GM19452 (cell line): ENCODE data around the gene GRID2.

Experiments
- ATAC-seq: cut with Tn5 transposase; IDR thresholded peaks from one replicate; pipeline ENCODE4 v1.9.1; 2021; ENCODE audit not compliant: unreplicated experiment

GRID2 gene

GRCh38 chr4:92521941-92522340, 218.2 kb downstream of the GRID2 start:
- ATAC-seq, result no peak

- no peak for ATAC-seq
Measured at GRCh38 chr4:92522356-92522755, 218.6 kb downstream of the GRID2 start.

GRCh38 chr4:92524131-92524530, 220.4 kb downstream of the GRID2 start:
- no peak for ATAC-seq

- ATAC-seq, result no peak
Measured at GRCh38 chr4:92528541-92528940, 224.8 kb downstream of the GRID2 start.

- no peak for ATAC-seq
Measured at GRCh38 chr4:92529510-92529909, 225.7 kb downstream of the GRID2 start.

GRCh38 chr4:92535599-92535998, 231.8 kb downstream of the GRID2 start:
- ATAC-seq, result no peak

GRCh38 chr4:92551616-92552015, 247.8 kb downstream of the GRID2 start:
- ATAC-seq, result no peak

- no peak for ATAC-seq
Measured at GRCh38 chr4:92566269-92566668, 262.5 kb downstream of the GRID2 start.

- ATAC-seq, result no peak
Measured at GRCh38 chr4:92580816-92581215, 277.1 kb downstream of the GRID2 start.

DNA sequence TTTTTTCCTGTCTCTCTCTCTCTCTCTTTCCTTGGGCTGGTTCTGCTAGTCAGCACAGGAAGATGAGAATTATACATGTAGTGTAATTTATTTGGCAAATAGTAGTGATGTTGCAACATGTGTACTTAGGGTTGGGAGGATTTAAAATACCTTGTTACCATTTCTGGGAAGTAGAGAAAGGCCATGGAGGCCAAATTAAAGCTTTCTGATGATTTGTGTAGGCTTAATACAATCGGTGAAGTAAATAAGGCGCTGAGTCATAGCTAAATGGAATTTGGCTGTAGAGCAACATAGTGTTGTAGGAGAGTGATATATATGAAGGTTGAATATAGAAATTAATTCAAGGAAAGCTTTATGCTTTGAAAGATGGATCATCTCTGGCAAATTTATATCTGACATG, 295.3 kb downstream of the GRID2 start:
- ATAC-seq, result no peak

- ATAC-seq, result no peak
Measured at GRCh38 chr4:92600638-92601037, 296.9 kb downstream of the GRID2 start.

- no peak for ATAC-seq
Measured at GRCh38 chr4:92606227-92606626, 302.5 kb downstream of the GRID2 start.

DNA sequence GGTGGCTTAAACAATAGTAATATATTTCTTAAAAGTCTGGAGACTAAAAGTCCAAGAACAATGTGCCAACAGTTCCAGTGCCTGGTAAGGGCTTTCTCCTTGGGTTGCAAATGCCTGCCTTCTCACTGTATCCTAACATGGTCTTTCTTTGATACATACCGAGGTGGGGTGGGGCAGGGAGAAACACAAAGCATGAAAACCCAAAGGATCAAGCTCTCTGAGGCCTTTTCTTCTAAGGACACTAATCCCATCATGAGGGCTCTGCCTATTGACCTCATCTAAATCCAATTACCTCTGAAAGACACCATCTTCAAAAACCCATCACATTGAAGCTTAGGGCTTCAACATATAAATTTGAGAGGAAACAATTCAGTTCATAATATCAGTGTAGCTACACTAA, 311.3 kb downstream of the GRID2 start:
- no peak for ATAC-seq

DNA sequence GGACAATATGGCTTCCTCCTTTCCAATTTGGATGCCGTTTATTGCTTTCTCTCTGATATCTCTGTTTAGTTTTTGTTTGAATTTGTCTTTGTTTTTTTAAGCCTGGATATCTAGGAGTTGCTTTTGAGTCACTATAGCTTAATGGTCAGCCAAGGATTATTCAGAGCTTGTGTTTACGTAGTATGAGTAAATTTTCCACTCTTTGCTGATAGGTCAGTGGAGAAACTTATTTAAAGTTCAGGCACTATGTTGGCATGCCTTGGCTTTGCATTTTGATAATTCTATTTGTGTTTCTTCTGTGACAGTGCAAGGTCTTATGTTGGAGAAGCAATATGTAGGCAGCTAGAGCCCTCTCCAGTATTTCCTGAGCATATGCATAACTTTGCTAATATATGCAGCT, 315.2 kb downstream of the GRID2 start:
- ATAC-seq, result no peak

DNA sequence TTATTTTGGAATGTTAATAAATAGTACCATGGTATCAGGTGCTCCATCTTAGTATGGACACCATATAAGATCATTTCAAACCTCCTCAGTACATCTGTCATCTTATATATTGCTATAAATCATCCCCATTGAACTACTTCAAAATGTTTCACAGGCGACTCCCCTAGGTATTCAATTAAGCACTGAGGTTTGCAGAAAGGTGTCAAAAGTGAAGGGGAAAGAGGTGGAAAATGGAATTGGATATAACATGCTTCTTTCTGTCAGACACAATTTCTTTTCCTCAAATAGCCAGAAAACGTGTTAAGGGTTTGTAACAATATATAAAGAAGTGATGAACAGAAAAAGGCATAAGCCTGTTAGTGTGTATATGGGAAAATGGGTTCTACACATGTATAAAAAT, 325.5 kb downstream of the GRID2 start:
- ATAC-seq, result no peak

DNA sequence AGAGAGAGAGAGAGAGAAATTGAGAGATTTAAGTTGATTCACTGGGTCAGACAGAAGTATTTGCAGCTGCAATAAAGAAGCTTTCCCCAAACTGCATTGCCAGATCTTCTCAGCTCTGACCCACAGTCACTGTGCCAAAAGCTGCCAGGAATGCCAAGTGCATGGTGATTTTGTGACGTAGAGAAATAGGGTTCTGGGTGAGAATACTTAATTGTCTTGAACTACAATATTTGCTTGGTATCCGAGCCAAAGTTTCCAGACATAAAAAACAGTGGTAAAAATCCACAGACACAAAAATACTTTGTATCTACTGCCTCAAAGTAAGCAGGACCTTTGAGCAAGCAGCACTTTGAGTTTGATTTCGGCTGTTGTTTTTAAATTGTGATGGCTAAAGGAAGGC, 331.1 kb downstream of the GRID2 start:
- ATAC-seq, result no peak

DNA sequence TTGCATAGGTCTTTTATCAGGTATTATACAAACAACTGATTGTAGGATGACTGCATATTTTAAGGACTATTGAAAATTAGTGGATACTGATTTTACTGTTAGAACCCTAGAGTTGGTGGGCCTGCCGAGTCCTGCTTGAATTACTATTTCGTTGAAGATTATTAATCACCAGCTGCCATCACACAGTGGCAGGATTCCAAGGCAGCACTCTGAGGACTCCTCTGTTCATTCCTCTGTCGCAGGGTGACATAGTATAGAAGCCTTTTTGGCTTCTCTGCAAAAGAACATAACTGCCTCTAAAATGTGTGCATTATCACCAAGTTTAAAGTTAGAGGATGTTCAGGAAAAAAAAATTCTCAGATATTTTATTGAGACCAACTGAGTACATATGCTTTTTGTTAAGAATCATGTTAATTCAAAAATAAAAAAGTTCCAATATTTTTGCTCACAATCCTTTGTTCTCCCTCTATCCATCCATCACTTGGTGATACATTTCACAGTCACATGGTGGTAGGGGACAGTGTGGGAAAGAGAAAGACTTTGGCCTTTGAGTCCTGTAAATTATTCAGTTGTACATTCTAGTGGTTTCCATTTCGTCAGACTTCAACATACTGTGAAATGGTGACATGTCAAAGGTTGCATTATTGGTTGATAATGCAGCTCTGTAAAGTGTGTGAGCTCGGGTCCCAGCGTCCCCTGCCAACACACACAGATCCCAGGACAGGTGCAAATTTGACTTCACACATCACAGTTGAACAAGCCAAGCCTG, 332.5 kb downstream of the GRID2 start:
- no peak for ATAC-seq

DNA sequence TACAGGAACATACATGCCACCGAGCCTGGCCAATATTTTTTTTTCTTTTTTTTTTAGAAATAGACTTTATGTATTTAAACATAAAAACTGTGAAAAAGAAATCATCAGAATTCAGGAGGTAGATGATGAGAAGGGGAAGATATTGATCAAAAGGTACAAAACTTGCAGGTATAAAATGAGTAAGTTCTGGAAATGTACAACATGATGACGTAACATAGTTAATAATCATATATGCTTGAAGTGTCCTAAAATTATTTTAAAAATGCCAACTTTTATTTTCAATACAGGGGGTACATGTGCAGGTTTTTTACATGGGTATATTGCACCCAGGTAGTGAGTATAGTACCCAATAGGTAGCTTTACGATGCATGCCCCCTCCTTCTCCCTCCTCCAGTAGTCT, 337.6 kb downstream of the GRID2 start:
- no peak for ATAC-seq

GRCh38 chr4:92646826-92647225, 343.1 kb downstream of the GRID2 start:
- no peak for ATAC-seq

- no peak for ATAC-seq
Measured at GRCh38 chr4:92651536-92651935, 347.8 kb downstream of the GRID2 start.

DNA sequence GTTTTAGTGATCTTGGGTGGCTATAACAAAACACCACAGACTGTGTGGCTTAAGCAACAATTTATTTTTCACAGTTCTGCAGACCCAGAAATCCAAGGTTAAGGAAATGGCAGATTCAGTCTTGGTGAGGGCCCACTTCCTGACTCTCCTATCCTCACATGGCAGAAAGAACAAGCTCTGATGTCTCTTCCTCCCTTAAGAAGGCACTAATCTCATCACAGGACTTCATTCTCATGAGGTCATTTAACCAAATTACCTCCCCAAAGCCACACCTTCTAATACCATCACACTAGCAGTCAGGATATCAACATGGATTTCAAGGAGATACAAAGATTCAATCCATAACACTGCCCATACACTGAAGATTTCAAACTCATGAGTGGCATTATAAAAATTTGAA, 350.3 kb downstream of the GRID2 start:
- ATAC-seq, result no peak

DNA sequence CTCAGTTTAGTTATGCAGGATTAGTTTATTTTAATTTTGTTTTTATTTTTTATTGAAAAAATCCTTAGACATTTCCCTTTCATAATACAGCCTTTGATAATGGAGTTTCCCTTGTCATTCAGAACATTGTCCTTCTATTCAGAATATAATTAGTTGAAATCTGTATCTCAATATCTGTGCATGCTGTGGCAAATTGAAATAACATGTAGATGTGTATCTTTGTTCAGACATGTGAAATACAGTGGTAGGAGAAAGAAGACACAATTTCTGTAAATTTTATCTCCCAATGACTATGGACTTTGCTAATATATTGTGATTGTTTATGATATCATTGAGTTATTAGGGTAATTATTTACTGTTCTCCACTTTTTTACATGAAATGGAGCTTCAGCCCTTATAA, 353.9 kb downstream of the GRID2 start:
- no peak for ATAC-seq

- no peak for ATAC-seq
Measured at GRCh38 chr4:92658318-92658717, 354.6 kb downstream of the GRID2 start.
